HepG2 (cell line): ENCODE measurements around the gene ZFP36L2. TPM values are rescaled to one million over a fixed set of nuclear protein-coding genes. Genes with fewer than 3 reads are reported as not detected.

ENCODE experiments used
- CSRNP1 ChIP-seq: sonication (generic); formaldehyde crosslinking; IDR thresholded peaks from 2 replicates; pipeline ENCODE4 v1.8.1; 2023; ENCODE audit warnings: mild to moderate bottlenecking, missing genetic modification reagents
- GATAD1 ChIP-seq: IDR thresholded peaks from 2 replicates; pipeline ENCODE4 v1.6.1; 2016; ENCODE audit warnings: missing genetic modification reagents, missing compliant biosample characterization
- KDM1A ChIP-seq: IDR thresholded peaks from 2 replicates; pipeline ENCODE4 v1.6.1; 2016; ENCODE audit warnings: missing compliant biosample characterization
- PATZ1 ChIP-seq: sonication (generic); formaldehyde crosslinking; IDR thresholded peaks from 2 replicates; pipeline ENCODE4 v1.4.0; 2020; ENCODE audit warnings: missing genetic modification reagents
- REPIN1 ChIP-seq: sonication (generic); formaldehyde crosslinking; IDR thresholded peaks from 2 replicates; pipeline ENCODE4 v1.8.0; 2022; ENCODE audit warnings: missing genetic modification reagents, low read depth, mild to moderate bottlenecking, borderline replicate concordance
- SATB2 ChIP-seq: sonication (generic); formaldehyde crosslinking; IDR thresholded peaks from 2 replicates; pipeline ENCODE4 v1.5.0; 2020; ENCODE audit warnings: missing genetic modification reagents
- SETDB1 ChIP-seq: sonication (generic); formaldehyde crosslinking; IDR thresholded peaks from 2 replicates; pipeline ENCODE4 v1.5.1; 2020; ENCODE audit warnings: missing genetic modification reagents, mild to moderate bottlenecking, borderline replicate concordance
- UBTF ChIP-seq: sonication (generic); formaldehyde crosslinking; IDR thresholded peaks from 2 replicates; pipeline ENCODE4 v1.4.0; 2020; ENCODE audit warnings: mild to moderate bottlenecking, missing genetic modification reagents
- ZHX1 ChIP-seq: sonication (generic); formaldehyde crosslinking; IDR thresholded peaks from 2 replicates; pipeline ENCODE4 v1.8.1; 2022; ENCODE audit warnings: low read depth, mild to moderate bottlenecking, missing genetic modification reagents
- ZNF720 ChIP-seq: sonication (generic); formaldehyde crosslinking; IDR thresholded peaks from 2 replicates; pipeline ENCODE4 v1.4.0; 2020; ENCODE audit warnings: missing genetic modification reagents
- ZSCAN9 ChIP-seq: IDR thresholded peaks from 2 replicates; pipeline ENCODE4 v1.6.1; 2016; ENCODE audit warnings: borderline replicate concordance
- polyA plus RNA-seq, 8 experiments: library from polyadenylated mRNA; depleted of rRNA in 3 of 8; stranded (reverse) in 7 of 8; unstranded in 1 of 8; fragments of >200 nt; fragmentation: Illumina TruSeq in 4 of 8; extraction: Trizol in 4 of 8; gene quantifications; 2 replicates each; pipeline versions ENCODE4 v1.2.1 to v1.2.3, GENCODE V29; 2011 to 2016; ENCODE audit warnings: low read depth in 4 of 8, missing spikeins in 1 of 8, mixed read lengths in 1 of 8; ENCODE audit not compliant: insufficient read depth in 1 of 8
- total RNA-seq, 5 experiments: library from RNA; depleted of rRNA; stranded (reverse); fragments of >200 nt; fragmentation: Illumina TruSeq; extraction: Trizol; gene quantifications; 2 replicates each; pipeline ENCODE4 v1.2.3, GENCODE V29; 2016; ENCODE audit warnings: low read depth in 1 of 5
- TF ChIP-seq, protein P1 (sequence below): IDR thresholded peaks from 2 replicates; pipeline ENCODE4 v1.6.1; 2016; ENCODE audit warnings: low read depth, borderline replicate concordance
- TF ChIP-seq, protein P2 (sequence below): sonication (generic); formaldehyde crosslinking; IDR thresholded peaks from 2 replicates; pipeline ENCODE4 v1.5.0; 2020; ENCODE audit warnings: mild to moderate bottlenecking, missing genetic modification reagents
- TF ChIP-seq, protein P3 (sequence below): sonication (generic); formaldehyde crosslinking; conservative IDR thresholded peaks from 2 replicates; pipeline ENCODE4 v1.8.0; 2022; ENCODE audit warnings: mild to moderate bottlenecking, moderate library complexity, missing genetic modification reagents

Gene ZFP36L2
- total and polyA plus RNA-seq, 2 of the 13 experiments (the other 11 are each of a cell fraction or from before 2014, with no cell fraction given) = 11.2 to 21.8 TPM

DNA sequence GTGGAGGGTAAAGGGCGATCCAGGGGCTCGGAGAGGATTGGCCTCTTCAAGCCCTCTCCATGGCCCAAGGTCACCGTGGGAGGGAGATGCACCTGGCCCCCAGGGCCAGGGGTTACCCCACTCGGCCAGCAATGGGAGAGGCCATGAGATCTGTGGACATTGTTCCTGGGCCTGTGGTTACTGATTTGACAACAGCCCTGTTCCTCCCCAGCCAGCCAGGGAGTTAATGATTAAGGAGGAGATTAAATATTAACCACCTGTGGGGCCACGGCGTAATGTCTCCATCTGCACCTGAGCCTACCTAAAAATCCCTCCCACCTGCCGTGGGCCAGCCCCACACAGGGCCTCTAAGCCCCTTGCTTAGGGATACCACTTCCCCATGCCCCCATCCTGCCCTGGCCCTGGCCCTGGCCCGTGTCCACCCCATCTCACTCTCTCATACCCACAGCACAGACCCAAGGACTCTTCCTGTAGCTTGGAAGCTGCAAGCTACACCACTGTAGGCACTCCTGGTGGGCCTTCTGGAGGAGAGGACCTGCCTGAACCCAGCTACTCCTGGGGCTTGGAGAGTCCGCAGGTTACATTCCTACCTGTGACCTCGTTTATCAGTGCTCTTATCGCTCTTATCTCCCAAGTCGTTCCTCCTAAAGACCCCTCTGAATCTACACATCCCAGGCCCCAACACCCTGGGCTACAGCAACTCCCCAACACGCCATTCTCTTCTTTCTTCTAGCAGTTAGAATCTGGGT is 32.1 kb downstream of the ZFP36L2 start (continued):
- no peak; the same call in 1 of the 2 replicates for TF ChIP-seq UBTF (CRISPR knock-in tag)
- no peak for TF ChIP-seq KDM1A (CRISPR knock-in tag)
- TF ChIP-seq PATZ1 (CRISPR knock-in tag) = peak; percentile 100
- TF ChIP-seq ZNF720 = no peak
- TF ChIP-seq, protein P1, sequence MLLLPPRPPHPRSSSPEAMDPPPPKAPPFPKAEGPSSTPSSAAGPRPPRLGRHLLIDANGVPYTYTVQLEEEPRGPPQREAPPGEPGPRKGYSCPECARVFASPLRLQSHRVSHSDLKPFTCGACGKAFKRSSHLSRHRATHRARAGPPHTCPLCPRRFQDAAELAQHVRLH (CRISPR knock-in tag) = peak; percentile 89; the same call in 1 of the 2 replicates
- peak; percentile 61; the same call in 1 of the 2 replicates for TF ChIP-seq SATB2 (CRISPR knock-in tag)
- TF ChIP-seq ZSCAN9 (CRISPR knock-in tag) = 0 out of 2 replicates have a peak, but pooled peaks have one; percentile 24
- peak; percentile 72 for TF ChIP-seq CSRNP1
- TF ChIP-seq, protein P2, sequence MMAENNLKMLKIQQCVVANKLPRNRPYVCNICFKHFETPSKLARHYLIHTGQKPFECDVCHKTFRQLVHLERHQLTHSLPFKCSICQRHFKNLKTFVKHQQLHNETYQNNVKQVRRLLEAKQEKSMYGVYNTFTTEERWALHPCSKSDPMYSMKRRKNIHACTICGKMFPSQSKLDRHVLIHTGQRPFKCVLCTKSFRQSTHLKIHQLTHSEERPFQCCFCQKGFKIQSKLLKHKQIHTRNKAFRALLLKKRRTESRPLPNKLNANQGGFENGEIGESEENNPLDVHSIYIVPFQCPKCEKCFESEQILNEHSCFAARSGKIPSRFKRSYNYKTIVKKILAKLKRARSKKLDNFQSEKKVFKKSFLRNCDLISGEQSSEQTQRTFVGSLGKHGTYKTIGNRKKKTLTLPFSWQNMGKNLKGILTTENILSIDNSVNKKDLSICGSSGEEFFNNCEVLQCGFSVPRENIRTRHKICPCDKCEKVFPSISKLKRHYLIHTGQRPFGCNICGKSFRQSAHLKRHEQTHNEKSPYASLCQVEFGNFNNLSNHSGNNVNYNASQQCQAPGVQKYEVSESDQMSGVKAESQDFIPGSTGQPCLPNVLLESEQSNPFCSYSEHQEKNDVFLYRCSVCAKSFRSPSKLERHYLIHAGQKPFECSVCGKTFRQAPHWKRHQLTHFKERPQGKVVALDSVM = peak; percentile 75
- no peak; the same call in 1 of the 2 replicates for TF ChIP-seq REPIN1 (CRISPR knock-in tag)
- peak; percentile 69 for TF ChIP-seq GATAD1 (CRISPR knock-in tag)
- TF ChIP-seq ZHX1 = peak; percentile 87
- TF ChIP-seq, protein P3, sequence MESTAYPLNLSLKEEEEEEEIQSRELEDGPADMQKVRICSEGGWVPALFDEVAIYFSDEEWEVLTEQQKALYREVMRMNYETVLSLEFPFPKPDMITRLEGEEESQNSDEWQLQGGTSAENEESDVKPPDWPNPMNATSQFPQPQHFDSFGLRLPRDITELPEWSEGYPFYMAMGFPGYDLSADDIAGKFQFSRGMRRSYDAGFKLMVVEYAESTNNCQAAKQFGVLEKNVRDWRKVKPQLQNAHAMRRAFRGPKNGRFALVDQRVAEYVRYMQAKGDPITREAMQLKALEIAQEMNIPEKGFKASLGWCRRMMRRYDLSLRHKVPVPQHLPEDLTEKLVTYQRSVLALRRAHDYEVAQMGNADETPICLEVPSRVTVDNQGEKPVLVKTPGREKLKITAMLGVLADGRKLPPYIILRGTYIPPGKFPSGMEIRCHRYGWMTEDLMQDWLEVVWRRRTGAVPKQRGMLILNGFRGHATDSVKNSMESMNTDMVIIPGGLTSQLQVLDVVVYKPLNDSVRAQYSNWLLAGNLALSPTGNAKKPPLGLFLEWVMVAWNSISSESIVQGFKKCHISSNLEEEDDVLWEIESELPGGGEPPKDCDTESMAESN (CRISPR knock-in tag) = peak; percentile 82; the same call in 1 of the 2 replicates
- no peak for TF ChIP-seq SETDB1
